Natural killer cell treated with Interleukin-12 subunit alpha and Interleukin-12 subunit beta and Interleukin-15 and Interleukin-18, amount 100 ng/mL, for 72 hours (primary cell): ENCODE data around the gene ZCCHC14. TPM values are rescaled to one million over a fixed set of nuclear protein-coding genes. Genes with fewer than 3 reads are reported as not detected.
"Not testable (repeated sequence)": the region's sequence is repeated elsewhere in the genome, so short reads cannot be mapped to it uniquely, and the experiment has no call there.

Experiments used
- ATAC-seq, 2 donors: fragments of 150-1000 bp; cut with Tn5 transposase in 1 of 2; sonication (Bioruptor Pico), chemical (Tn5 transposase) in 1 of 2; 2 replicates each; pipeline ENCODE4 v1.10.0; 2021
- DNase-seq: peaks from one replicate; pipeline ENCODE4 v3.0.0; 2022; ENCODE audit warnings: low spot score
- H3K27ac Mint-ChIP-seq, 2 donors: 1 replicate in 1 of 2; 2 replicates in 1 of 2; pipeline ENCODE4 v1.8.0; 2022; ENCODE audit warnings: mixed read lengths in 2 of 2, mild to moderate bottlenecking in 1 of 2, moderate library complexity in 1 of 2
- H3K27me3 Mint-ChIP-seq, 2 donors: 1 replicate in 1 of 2; 2 replicates in 1 of 2; pipeline ENCODE4 v1.8.0; 2022; ENCODE audit warnings: mixed read lengths in 2 of 2
- H3K36me3 Mint-ChIP-seq: one replicate; pipeline ENCODE4 v1.8.0; 2022; ENCODE audit warnings: mixed read lengths
- H3K4me1 Mint-ChIP-seq, 2 donors: 1 replicate in 1 of 2; 2 replicates in 1 of 2; pipeline ENCODE4 v1.8.0; 2022; ENCODE audit warnings: low read depth in 2 of 2, mixed read lengths in 2 of 2, mild to moderate bottlenecking in 1 of 2
- H3K4me3 Mint-ChIP-seq: one replicate; pipeline ENCODE4 v1.8.0; 2022; ENCODE audit warnings: mixed read lengths
- H3K9me3 Mint-ChIP-seq: 2 replicates; pipeline ENCODE4 v1.8.0; 2022; ENCODE audit warnings: mixed read lengths
- total RNA-seq, 2 donors: library from RNA; stranded (reverse); gene quantifications; one replicate each; pipeline ENCODE4 v1.2.3, GENCODE V29; 2022

Gene ZCCHC14
- total RNA-seq, 2 donors from 2014 or later: 15.7 to 15.9 TPM

GRCh38 chr16:87380881-87381280 lies 111.9 kb downstream of the ZCCHC14 start:
- no peak for ATAC-seq
- H3K27me3 Mint-ChIP-seq: no peaks in the 10 kb centered on the region
- H3K4me3 Mint-ChIP-seq: peak overlapping the region; percentile 90

DNA sequence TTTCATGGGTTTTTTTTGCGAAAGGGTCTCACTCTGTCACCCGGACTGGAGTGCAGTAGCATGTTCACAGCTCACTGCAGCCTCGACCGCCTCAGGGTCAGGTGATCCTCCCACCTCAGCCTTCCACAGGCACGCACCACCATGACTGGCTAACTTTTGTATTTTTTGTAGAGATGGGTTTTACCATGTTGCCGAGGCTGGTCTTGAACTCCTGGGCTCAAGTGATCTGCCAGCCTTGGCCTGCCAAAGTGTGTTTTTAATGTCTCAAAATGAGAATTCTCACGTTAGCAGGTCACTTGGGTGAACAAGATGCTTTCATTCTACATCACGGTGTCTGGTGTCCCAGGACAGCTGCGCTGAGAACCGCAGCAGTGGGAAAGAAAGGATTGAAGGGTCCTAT lies 112.4 kb downstream of the ZCCHC14 start:
- H3K36me3 Mint-ChIP-seq: no peaks in the 10 kb centered on the region
- H3K9me3 Mint-ChIP-seq: no peaks in the 10 kb centered on the region
- peak overlapping the region; percentile 68 to 76 for H3K27ac Mint-ChIP-seq
- no peaks in the 10 kb centered on the region for H3K27me3 Mint-ChIP-seq
- DNase-seq: no peak
- no peak for ATAC-seq
- peaks cover 33 to 37% of the 10 kb centered on the region in 2 donors for H3K4me1 Mint-ChIP-seq
- H3K4me3 Mint-ChIP-seq: peak overlapping the region; percentile 90

More at GRCh38 chr16:87380881-87381280, 111.9 kb downstream of the ZCCHC14 start:
- Mint-ChIP-seq H3K27ac (peak overlapping the region; percentile 68 to 76), H3K36me3 (no peaks in the 10 kb centered on the region), H3K9me3 (no peaks in the 10 kb centered on the region), H3K4me1 (peaks cover 30 to 38% of the 10 kb centered on the region in 2 donors)
- no peak for DNase-seq

GRCh38 chr16:87379312-87379752 lies 113.5 kb downstream of the ZCCHC14 start:
- H3K36me3 Mint-ChIP-seq, H3K9me3 Mint-ChIP-seq, H3K4me3 Mint-ChIP-seq, ATAC-seq, DNase-seq, H3K27ac Mint-ChIP-seq, H3K27me3 Mint-ChIP-seq: not testable (repeated sequence)
- H3K4me1 Mint-ChIP-seq: peaks cover 33 to 35% of the 10 kb centered on the region in 2 donors

DNA sequence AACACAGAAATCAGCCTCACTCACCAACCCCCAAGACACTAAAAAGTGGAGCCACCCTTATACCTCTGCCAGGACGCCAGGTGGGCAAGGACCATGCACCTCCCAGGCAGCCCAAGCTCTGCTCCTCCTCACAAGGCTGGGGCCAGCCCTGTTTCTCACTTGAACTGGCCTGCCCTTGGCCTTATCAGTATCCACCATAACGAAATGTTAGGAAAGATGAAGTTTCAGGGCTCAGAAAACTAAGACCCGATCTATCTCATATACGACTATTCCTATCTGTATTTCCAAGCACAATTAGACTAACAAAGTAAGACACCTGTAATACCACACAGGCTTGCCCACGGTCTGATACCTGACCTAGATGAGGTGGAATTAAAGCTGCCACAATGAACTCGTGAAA lies 116.2 kb downstream of the ZCCHC14 start:
- H3K27me3 Mint-ChIP-seq: no peaks in the 10 kb centered on the region
- no peak overlapping the region for H3K4me3 Mint-ChIP-seq
- peaks cover 23 to 24% of the 10 kb centered on the region in 2 donors for H3K4me1 Mint-ChIP-seq
- DNase-seq: no peak
- no peak for ATAC-seq
- no peak overlapping the region for H3K27ac Mint-ChIP-seq
- no peaks in the 10 kb centered on the region for H3K9me3 Mint-ChIP-seq
- H3K36me3 Mint-ChIP-seq: no peaks in the 10 kb centered on the region

- Mint-ChIP-seq H3K36me3 (no peaks in the 10 kb centered on the region), H3K4me3 (no peak overlapping the region), H3K4me1 (peaks cover 20 to 21% of the 10 kb centered on the region in 2 donors)
These were observed 117.2 kb downstream of the ZCCHC14 start for GRCh38 chr16:87375426-87376135.

GRCh38 chr16:87374313-87374712 lies 118.5 kb downstream of the ZCCHC14 start:
- no peaks in the 10 kb centered on the region for H3K36me3 Mint-ChIP-seq
- no peaks in the 10 kb centered on the region for H3K9me3 Mint-ChIP-seq
- DNase-seq: no peak
- no peak for ATAC-seq
- H3K27ac Mint-ChIP-seq: no peak overlapping the region
- H3K4me1 Mint-ChIP-seq: peaks cover 20 to 22% of the 10 kb centered on the region in 2 donors
- H3K4me3 Mint-ChIP-seq: no peak overlapping the region
- no peaks in the 10 kb centered on the region for H3K27me3 Mint-ChIP-seq

More at GRCh38 chr16:87375426-87376135, 117.2 kb downstream of the ZCCHC14 start:
- ATAC-seq (no peak), DNase-seq (no peak)
- Mint-ChIP-seq H3K27ac (no peak overlapping the region), H3K27me3 (no peaks in the 10 kb centered on the region), H3K9me3 (no peaks in the 10 kb centered on the region)

DNA sequence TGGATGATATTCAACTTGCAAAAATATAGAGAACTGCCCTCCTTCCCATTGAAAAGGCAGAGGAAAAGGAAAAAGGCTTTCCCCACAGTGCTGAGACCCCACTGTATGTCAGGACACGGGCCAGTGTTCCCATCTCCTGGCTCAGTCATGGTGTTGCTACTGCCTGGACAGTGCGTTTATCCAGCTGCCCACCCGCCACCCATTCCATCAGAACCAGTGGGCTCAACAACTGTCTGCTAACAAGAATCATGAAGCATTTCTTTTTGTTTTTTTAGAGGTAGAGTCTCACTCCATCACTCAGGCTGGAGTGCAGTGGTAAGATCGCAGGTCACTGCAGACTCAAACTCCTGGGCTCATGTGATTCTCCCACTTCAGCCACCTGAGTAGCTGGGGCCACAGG lies 120.5 kb downstream of the ZCCHC14 start:
- Mint-ChIP-seq H3K27me3 (no peaks in the 10 kb centered on the region), H3K27ac (no peak overlapping the region), H3K4me3 (no peak overlapping the region), H3K9me3 (no peaks in the 10 kb centered on the region), H3K4me1 (peaks cover 26 to 30% of the 10 kb centered on the region in 2 donors), H3K36me3 (no peaks in the 10 kb centered on the region)
- DNase-seq (no peak), ATAC-seq (no peak)

DNA sequence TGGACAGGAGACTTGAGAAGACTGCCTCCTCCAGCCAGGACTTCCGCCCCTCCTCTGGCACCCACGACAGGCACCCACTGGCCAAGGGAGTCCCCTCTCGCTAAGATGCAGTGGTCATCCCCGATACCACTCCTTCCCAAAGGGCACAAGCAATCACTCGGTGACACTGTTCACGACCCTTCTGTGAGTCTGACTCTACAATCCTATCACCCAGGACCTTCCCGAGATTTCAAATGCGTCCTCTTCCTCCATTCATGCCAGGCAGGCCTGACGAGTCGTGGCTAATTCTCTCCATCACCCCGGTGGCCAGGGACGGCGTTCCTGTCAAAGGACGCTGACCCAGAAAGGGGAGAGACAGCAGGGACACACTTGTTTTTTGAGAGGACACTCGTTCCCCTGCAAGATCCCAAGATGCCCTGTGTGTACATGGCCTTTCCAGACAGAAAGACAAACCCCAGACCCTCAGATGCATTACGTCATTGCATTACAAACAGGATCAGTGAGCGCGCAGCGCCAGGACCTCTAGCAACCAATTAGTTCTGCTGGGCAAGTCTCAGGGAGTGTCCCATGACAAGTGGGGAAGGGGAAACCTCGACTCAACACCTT lies 121.5 kb downstream of the ZCCHC14 start:
- peaks cover 25 to 26% of the 10 kb centered on the region in 2 donors for H3K4me1 Mint-ChIP-seq

DNA sequence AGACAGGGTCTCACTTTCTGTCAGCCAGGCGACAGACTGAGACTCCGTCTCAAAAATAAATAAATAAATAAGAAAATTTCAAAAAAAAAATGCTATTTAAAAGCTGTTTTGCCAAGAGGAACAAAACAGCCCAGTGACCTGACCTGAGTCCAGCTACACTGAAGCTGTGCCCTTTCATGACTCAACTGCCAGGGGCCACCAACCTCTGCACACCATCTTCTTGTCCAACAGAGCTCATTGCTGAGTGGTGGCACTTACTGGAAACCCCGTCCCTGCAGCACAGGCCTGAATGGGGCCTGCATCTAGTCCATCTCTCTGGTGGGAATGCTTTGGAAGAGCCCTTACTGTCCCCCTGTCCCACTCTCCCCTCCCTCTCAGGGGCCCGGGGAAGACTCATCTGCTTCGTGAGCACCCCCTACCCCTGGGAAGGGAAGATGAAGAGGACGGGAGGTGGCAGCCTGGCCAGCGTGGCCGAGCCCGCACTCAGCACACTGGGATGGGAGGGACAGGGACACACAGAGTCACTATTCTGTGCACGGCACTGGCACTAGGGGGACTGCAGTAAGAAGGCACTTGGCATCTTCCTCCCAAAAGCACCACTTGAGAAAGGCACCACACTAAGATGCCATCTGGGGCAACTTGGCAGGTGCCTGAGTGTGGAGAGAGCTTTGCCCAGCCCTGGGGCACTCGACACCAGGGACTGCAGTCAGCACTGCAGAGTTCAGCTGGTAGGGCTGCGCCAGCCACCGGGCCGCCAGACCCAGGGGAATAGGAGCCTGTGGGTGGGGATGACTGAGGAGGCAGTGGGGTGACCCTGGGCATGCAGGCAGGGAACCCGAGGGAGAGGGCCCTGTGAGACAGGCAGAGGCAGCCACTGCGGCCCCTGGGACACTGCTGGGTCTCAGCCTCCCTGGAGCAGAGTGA lies 122.8 kb downstream of the ZCCHC14 start:
- Mint-ChIP-seq H3K27me3 (no peaks in the 10 kb centered on the region), H3K27ac (no peak overlapping the region), H3K4me3 (no peak overlapping the region), H3K4me1 (peaks cover 22 to 30% of the 10 kb centered on the region in 2 donors), H3K36me3 (no peaks in the 10 kb centered on the region), H3K9me3 (no peaks in the 10 kb centered on the region)
- DNase-seq (peak; percentile 47), ATAC-seq (no peak)

More for the DNA sequence above, 121.5 kb downstream of the ZCCHC14 start:
- H3K36me3 Mint-ChIP-seq: no peaks in the 10 kb centered on the region
- H3K9me3 Mint-ChIP-seq: no peaks in the 10 kb centered on the region
- H3K27me3 Mint-ChIP-seq: no peaks in the 10 kb centered on the region
- no peak overlapping the region for H3K4me3 Mint-ChIP-seq
- peak in 1 of 2 donors; percentile 82 for ATAC-seq
- H3K27ac Mint-ChIP-seq: peak overlapping the region in 1 of 2 donors; percentile 56
- peak; percentile 56 for DNase-seq

DNA sequence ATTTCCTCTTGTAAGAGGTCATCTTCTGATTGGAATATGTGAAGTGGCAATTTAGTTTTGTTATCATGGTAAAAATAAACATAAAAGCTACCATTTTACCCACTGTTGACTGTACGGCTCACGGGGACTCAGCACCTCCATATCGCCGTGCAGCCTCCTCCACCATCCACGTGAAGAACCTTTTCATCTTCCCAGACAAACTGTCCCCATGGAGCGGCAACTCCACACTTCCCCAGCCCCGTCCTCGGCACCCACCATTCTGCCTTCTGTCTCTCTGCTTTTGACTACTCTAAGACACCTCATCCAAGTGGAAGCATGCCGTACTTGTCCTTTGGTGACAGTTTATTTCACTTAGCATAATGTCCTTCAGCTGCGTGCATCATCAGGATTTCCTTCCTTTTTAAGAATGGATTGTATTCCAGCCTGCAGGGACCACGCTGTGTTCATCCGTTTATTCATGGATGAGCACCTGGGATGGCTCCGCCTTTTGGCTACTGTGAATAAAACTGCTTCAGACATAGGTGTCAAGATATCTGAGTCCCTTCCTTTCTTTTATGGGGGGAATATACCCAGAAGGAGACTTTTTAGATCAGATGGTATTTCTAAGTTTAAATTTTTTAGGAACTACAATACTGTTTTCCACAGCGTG lies 123.6 kb downstream of the ZCCHC14 start:
- DNase-seq (no peak), ATAC-seq (no peak)
- H3K36me3 Mint-ChIP-seq: no peaks in the 10 kb centered on the region
- no peaks in the 10 kb centered on the region for H3K27me3 Mint-ChIP-seq
- H3K4me1 Mint-ChIP-seq: peaks cover 30 to 38% of the 10 kb centered on the region in 2 donors
- H3K27ac Mint-ChIP-seq: peak overlapping the region in 1 of 2 donors; percentile 27
- no peaks in the 10 kb centered on the region for H3K9me3 Mint-ChIP-seq
- H3K4me3 Mint-ChIP-seq: no peak overlapping the region

GRCh38 chr16:87368029-87368770 lies 124.6 kb downstream of the ZCCHC14 start:
- Mint-ChIP-seq H3K36me3 (no peaks in the 10 kb centered on the region), H3K4me3 (no peak overlapping the region), H3K4me1 (peaks cover 28 to 43% of the 10 kb centered on the region in 2 donors), H3K27ac (peak overlapping the region in 1 of 2 donors; percentile 27), H3K27me3 (no peaks in the 10 kb centered on the region), H3K9me3 (no peaks in the 10 kb centered on the region)
- ATAC-seq: no peak
- peak; percentile 10 for DNase-seq

DNA sequence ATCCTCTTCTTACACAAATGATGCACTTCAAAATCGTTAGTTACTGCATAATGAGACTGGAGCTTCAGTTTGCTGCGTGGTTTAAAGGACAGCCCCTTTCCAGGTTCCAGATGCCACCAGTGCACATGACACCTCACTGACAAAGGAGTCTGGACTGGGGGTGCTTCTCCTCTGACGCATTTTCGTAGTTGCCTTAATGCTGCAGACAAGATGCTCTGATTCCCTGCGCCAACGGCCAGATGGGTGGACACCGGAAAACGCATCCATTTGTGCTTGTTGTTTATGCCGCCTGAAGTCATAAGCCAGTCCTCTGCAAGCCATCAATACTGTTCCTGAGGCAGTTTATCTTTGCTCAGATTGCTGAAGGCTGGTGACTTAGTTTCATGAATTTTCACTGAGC lies 125.3 kb downstream of the ZCCHC14 start:
- Mint-ChIP-seq H3K9me3 (no peaks in the 10 kb centered on the region), H3K36me3 (no peaks in the 10 kb centered on the region), H3K27ac (no peak overlapping the region), H3K4me3 (no peak overlapping the region), H3K27me3 (no peaks in the 10 kb centered on the region), H3K4me1 (peaks cover 28 to 43% of the 10 kb centered on the region in 2 donors)
- DNase-seq: no peak
- no peak for ATAC-seq

GRCh38 chr16:87366930-87367329 lies 125.9 kb downstream of the ZCCHC14 start:
- Mint-ChIP-seq H3K27ac (no peak overlapping the region), H3K4me3 (no peak overlapping the region), H3K4me1 (peaks cover 28 to 40% of the 10 kb centered on the region in 2 donors), H3K36me3 (no peaks in the 10 kb centered on the region), H3K27me3 (no peaks in the 10 kb centered on the region), H3K9me3 (no peaks in the 10 kb centered on the region)
- no peak for DNase-seq
- ATAC-seq: no peak
